Measurements from ENCODE around the gene GLB1L3.

The GLB1L3 gene

DNA sequence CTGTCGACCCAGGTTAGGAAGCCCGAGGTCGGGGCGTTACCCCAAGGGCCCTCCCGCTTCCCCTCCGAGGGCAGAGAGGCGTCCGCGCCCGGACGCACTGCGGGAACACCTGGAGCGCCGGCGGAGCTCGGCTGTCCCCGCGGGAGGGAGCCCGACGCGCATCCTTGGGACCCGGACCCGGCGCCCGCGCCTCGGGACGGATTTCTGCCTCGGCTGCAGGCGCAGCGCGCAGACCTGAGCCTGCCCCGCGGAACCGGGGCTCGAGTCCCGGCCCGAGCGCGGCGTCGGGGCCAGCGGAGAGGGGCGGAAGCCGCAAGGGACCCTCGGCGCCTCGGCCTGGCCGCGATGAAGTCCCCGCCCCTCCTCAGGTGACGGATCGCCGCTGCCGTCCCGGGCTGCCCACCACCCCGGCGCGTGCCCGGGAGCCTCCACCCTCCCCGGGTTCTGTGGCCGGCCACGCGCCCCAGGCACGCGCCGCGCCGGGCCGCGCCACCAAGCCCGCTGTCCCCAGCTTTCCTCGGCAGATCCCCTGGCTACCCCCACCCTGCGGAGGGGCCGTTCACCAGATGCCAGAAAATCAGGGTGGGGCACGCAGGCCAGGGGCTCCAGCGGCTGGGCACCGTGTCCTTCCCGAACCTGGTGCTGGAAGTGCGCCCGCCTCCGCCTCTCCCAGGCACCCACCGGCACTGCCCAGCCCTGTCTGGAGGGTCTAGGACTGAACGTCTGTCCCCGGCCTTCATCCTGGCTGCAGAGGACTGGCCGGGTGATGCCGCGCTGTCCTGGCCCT, 410 bp downstream of the GLB1L3 start:
- TF ChIP-seq GATA3 (IDR thresholded peaks at IDR 0.05; ENCODE audit: low read depth, low read length) (no peak), GATA2 (IDR thresholded peaks at IDR 0.05; ENCODE audit: low read depth, low read length) (no peak)

DNA sequence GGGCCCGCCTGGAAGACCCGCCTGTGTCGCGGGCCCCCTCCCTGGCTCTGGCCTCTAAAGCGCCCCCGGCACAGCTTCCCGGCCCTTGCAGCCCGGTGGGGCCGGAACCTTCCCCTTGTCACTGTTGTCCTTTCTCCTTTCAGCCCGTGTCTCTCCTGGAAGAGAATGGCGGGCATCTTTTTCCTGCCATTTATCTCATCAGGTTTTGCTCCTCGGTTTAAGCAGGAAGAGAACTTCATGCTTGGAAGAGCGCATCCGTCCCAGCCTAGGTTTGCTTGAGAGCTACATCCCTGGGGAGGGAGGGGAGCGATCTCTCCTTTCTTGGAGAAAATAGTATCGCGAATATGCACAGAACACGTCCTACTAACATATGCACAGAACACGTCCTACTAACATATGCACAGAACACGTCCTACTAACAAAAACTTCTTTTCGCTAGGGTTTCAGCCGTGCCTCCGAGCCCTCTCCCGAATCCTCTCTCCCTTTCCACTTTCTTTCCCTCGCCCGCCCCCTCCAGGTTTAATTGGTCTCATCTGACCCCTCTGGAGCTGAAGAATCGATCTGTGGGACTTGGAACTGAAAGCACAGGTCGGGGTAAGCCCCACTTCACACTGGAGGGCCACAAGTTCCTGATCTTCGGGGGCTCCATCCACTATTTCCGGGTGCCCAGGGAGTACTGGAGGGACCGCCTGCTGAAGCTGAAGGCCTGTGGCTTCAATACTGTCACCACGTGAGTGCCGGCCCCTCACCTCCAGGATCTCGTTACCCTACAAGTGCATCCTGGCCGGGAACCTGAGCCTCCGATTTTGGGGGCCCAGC, 1.2 kb downstream of the GLB1L3 start:
- TF ChIP-seq GATA3 (IDR thresholded peaks at IDR 0.05; ENCODE audit: low read depth, low read length) (no peak), GATA2 (IDR thresholded peaks at IDR 0.05; ENCODE audit: low read depth, low read length) (no peak)

GRCh38 chr11:134278356-134278755, 2.2 kb downstream of the GLB1L3 start:
- TF ChIP-seq GATA2 (IDR thresholded peaks at IDR 0.05; ENCODE audit: low read depth, low read length): no peak
- TF ChIP-seq GATA3 (IDR thresholded peaks at IDR 0.05; ENCODE audit: low read depth, low read length): no peak

GRCh38 chr11:134282121-134283045, 6.2 kb downstream of the GLB1L3 start:
- TF ChIP-seq GATA3 (IDR thresholded peaks at IDR 0.05; ENCODE audit: low read depth, low read length): no peak
- TF ChIP-seq GATA2 (IDR thresholded peaks at IDR 0.05; ENCODE audit: low read depth, low read length): no peak

- no peak for TF ChIP-seq GATA2 (IDR thresholded peaks at IDR 0.05; ENCODE audit: low read depth, low read length)
Measured at GRCh38 chr11:134283461-134284230, 7.5 kb downstream of the GLB1L3 start.

- TF ChIP-seq GATA3 (IDR thresholded peaks at IDR 0.05; ENCODE audit: low read depth, low read length): no peak
- TF ChIP-seq GATA2 (IDR thresholded peaks at IDR 0.05; ENCODE audit: low read depth, low read length): no peak
Measured at GRCh38 chr11:134287561-134287960, 11.4 kb downstream of the GLB1L3 start.

DNA sequence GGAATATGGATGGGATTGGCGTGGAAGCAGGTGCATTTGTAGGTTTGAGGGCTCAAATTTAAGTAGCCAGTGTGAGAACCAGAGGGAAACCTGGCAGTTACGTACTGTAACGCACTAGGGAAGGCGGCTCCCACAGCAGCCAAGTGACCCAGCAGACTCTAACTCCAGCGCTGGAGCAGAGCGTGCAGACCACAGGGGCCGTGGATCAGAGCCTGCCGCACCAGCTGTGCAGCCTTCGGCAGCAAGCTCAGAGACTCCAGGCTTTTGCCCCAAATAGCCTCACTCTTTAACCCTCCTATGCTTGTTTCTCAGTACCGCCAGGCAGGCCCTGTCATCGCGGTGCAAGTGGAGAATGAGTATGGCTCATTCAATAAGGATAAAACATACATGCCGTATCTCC, 12.3 kb downstream of the GLB1L3 start:
- TF ChIP-seq GATA3 (IDR thresholded peaks at IDR 0.05; ENCODE audit: low read depth, low read length) (no peak), GATA2 (IDR thresholded peaks at IDR 0.05; ENCODE audit: low read depth, low read length) (no peak)

GRCh38 chr11:134289167-134289566, 13.0 kb downstream of the GLB1L3 start:
- TF ChIP-seq GATA2 (IDR thresholded peaks at IDR 0.05; ENCODE audit: low read depth, low read length) (no peak), GATA3 (IDR thresholded peaks at IDR 0.05; ENCODE audit: low read depth, low read length) (no peak)

GRCh38 chr11:134289789-134290188, 13.6 kb downstream of the GLB1L3 start:
- TF ChIP-seq GATA3 (IDR thresholded peaks at IDR 0.05; ENCODE audit: low read depth, low read length) (no peak), GATA2 (IDR thresholded peaks at IDR 0.05; ENCODE audit: low read depth, low read length) (no peak)

DNA sequence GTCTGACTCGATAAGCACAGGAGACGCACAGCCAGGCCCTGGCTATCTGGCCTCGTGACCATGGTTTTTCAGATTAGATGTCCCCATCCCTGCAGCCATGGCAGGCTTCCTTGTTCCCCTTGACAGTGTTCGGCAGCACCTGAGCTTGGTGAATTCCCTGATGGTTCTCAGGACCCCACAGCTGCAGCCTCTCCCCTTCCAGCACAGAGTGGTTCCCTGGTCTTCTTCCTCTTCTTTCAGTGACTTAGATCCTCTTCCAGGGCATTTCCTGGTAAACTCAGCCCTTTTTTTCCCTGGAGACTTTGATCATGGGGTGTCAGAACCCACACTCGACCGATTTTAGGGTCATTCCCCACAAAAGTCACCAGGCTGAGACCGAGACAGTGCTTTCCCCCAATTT, 14.5 kb downstream of the GLB1L3 start:
- no peak for TF ChIP-seq GATA2 (IDR thresholded peaks at IDR 0.05; ENCODE audit: low read depth, low read length)
- no peak for TF ChIP-seq GATA3 (IDR thresholded peaks at IDR 0.05; ENCODE audit: low read depth, low read length)

DNA sequence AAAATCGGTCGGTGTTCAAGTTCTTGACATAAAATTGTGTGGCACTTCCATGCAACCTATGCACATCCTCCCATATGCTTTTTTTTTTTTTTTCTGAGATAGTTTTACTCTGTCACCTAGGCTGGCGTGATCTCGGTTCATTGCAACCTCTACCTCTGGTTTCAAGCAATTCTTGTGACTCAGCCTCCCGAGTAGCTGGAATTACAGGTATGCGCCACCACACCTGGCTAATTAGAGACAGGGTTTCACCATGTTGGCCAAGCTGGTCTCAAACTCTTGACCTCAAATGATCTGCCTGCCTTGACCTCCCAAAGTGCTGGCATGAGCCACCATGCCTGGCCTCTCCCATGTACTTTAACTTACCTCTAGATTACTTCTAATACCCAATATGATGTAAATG, 15.0 kb downstream of the GLB1L3 start:
- TF ChIP-seq GATA2 (IDR thresholded peaks at IDR 0.05; ENCODE audit: low read depth, low read length) (no peak), GATA3 (IDR thresholded peaks at IDR 0.05; ENCODE audit: low read depth, low read length) (no peak)

- TF ChIP-seq GATA3 (IDR thresholded peaks at IDR 0.05; ENCODE audit: low read depth, low read length) (no peak), GATA2 (IDR thresholded peaks at IDR 0.05; ENCODE audit: low read depth, low read length) (no peak)
Measured at GRCh38 chr11:134292661-134293060, 16.5 kb downstream of the GLB1L3 start.
